Upper lobe of right lung (tissue), 1 donor: ENCODE results near the gene NBEAL1. TPM values are rescaled to one million over a fixed set of nuclear protein-coding genes. Genes with fewer than 3 reads are reported as not detected.
"Not testable (repeated sequence)": the region's sequence is repeated elsewhere in the genome, so short reads cannot be mapped to it uniquely, and the experiment has no call there.

Experiments
- ATAC-seq: fragments of 200-7000 bp; cut with Tn5 transposase; one replicate; pipeline ENCODE4 v1.9.1; 2020; ENCODE audit warnings: mild to moderate bottlenecking, moderate library complexity
- DNase-seq: peaks from one replicate; pipeline ENCODE4 v3.0.0-alpha.2; 2020
- H3K27ac ChIP-seq: fragments of 200-600 bp; one replicate; pipeline ENCODE4 v1.8.0; 2022
- H3K27me3 ChIP-seq: fragments of 200-600 bp; one replicate; pipeline ENCODE4 v1.8.0; 2022; ENCODE audit warnings: mild to moderate bottlenecking
- H3K36me3 ChIP-seq: fragments of 200-600 bp; one replicate; pipeline ENCODE4 v1.8.0; 2022
- H3K4me1 ChIP-seq: fragments of 200-600 bp; one replicate; pipeline ENCODE4 v1.8.0; 2022
- H3K4me3 ChIP-seq: fragments of 200-600 bp; one replicate; pipeline ENCODE4 v1.8.0; 2022; ENCODE audit warnings: mild to moderate bottlenecking
- H3K9me3 ChIP-seq: fragments of 200-600 bp; one replicate; pipeline ENCODE4 v1.8.0; 2022
- intact Hi-C: fragments of 100-400 bp; cut with DNase I; formaldehyde crosslinking; loops from one replicate; pipeline ENCODE4 v1.11.0; 2022
- total RNA-seq: library from RNA; stranded (reverse); fragmentation: NEBNext Ultra II Directional; extraction: Animal tissue kit (Norgen Biotek cat#: 25700); gene quantifications from one replicate; pipeline ENCODE4 v1.2.1, GENCODE V29; 2021
- TF ChIP-seq, protein P1 (sequence below): fragments of 200-600 bp; IDR thresholded peaks from one replicate; pipeline ENCODE4 v1.8.0; 2022; ENCODE audit warnings: antibody characterized with exemption
- donor health status: DM: no; HTN: yes; CAD: no; lungs with severe emphysema.

The NBEAL1 gene
- total RNA-seq, 1 donor from 2014 or later, result 73.4 TPM

DNA sequence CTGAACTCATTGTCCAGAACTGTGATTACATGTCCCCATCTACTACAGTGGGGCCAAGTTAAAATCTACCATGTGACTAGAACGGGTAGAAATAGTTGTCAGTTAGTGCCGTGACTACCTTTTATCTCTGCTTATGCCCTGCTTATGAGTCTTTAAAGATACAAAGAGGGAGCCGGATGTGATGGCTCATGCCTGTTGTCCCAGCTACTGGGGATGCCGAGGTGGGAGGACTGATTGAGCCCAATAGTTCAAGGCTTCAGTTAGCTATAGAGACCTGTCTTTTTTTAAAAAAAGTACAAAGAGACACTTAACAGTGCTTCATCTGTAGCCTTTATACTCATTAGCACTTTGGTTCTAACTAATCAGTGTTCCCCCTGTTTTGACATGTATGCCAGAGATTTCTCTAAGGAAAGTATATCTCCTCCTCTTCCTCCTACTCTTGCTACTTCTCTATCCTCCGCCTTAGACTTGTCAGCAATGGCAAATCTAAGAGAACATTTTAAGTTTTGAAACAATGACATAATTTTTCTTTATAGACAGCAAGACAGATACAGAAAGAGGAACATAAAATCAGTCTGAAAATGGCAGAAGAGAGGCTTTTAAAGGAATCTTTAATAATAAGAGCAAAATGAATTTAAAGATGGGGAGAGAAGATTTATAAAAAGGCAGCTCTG is 45.0 kb downstream of the NBEAL1 start:
- Histone ChIP-seq H3K4me3 (no peak overlapping the region), H3K27me3 (no peaks in the 10 kb centered on the region), H3K27ac (no peak overlapping the region), H3K9me3 (no peaks in the 10 kb centered on the region), H3K4me1 (no peaks in the 10 kb centered on the region), H3K36me3 (peaks cover 53% of the 10 kb centered on the region)
- TF ChIP-seq, protein P1, sequence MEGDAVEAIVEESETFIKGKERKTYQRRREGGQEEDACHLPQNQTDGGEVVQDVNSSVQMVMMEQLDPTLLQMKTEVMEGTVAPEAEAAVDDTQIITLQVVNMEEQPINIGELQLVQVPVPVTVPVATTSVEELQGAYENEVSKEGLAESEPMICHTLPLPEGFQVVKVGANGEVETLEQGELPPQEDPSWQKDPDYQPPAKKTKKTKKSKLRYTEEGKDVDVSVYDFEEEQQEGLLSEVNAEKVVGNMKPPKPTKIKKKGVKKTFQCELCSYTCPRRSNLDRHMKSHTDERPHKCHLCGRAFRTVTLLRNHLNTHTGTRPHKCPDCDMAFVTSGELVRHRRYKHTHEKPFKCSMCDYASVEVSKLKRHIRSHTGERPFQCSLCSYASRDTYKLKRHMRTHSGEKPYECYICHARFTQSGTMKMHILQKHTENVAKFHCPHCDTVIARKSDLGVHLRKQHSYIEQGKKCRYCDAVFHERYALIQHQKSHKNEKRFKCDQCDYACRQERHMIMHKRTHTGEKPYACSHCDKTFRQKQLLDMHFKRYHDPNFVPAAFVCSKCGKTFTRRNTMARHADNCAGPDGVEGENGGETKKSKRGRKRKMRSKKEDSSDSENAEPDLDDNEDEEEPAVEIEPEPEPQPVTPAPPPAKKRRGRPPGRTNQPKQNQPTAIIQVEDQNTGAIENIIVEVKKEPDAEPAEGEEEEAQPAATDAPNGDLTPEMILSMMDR, result no peak
- no peak for ATAC-seq
- no peak for DNase-seq
- intact Hi-C loops, result no loop called here

DNA sequence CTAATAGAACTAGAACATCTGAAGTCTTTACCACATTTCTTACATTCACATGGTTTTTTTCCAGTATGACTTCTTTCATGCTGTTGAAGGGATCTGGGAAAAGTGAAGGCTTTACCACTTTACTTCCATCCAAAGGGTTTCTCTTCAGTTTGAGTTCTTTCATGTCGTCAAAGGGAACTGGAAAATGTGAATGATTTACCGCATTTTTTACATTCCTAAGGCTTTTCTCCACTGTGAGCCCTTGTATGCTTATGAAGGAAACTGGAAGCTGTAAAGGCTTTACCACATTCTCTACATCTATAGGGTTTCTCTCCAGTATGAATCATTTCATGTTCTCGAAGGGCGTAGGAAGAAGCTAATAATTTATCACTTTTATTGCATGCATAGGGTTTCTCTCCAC is 46.7 kb downstream of the NBEAL1 start:
- DNase-seq, result no peak
- intact Hi-C loops, result no loop called here
- Histone ChIP-seq H3K36me3 (peaks cover 53% of the 10 kb centered on the region), H3K4me1 (no peaks in the 10 kb centered on the region), H3K4me3 (no peak overlapping the region), H3K27ac (no peak overlapping the region), H3K9me3 (no peaks in the 10 kb centered on the region), H3K27me3 (no peaks in the 10 kb centered on the region)
- TF ChIP-seq, protein P1, result no peak
- ATAC-seq, result no peak

DNA sequence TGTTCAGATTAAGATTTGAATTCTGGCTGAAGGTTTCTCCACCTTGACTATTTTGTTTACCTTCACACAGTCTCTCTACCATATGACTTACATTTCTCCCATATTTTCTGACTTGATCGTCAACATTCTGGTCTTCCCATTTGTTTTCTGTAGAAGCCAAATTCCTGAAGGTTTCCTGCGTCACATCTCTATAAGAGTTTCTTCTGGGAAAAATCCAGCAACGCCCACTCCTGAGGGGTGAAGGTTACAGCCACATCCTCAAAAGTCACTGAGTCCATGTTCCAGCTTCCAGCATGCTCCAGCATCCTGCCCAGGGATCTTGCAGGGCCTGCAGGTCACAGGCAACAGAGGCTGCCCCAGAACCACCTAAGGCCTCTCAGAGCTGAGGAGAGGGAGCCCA is 47.5 kb downstream of the NBEAL1 start:
- Histone ChIP-seq H3K27me3 (no peaks in the 10 kb centered on the region), H3K9me3 (no peaks in the 10 kb centered on the region), H3K4me3 (no peak overlapping the region), H3K27ac (no peak overlapping the region), H3K4me1 (no peaks in the 10 kb centered on the region), H3K36me3 (peaks cover 52% of the 10 kb centered on the region)
- ATAC-seq (no peak), DNase-seq (no peak)
- intact Hi-C loops, result no loop called here
- TF ChIP-seq, protein P1, result no peak

DNA sequence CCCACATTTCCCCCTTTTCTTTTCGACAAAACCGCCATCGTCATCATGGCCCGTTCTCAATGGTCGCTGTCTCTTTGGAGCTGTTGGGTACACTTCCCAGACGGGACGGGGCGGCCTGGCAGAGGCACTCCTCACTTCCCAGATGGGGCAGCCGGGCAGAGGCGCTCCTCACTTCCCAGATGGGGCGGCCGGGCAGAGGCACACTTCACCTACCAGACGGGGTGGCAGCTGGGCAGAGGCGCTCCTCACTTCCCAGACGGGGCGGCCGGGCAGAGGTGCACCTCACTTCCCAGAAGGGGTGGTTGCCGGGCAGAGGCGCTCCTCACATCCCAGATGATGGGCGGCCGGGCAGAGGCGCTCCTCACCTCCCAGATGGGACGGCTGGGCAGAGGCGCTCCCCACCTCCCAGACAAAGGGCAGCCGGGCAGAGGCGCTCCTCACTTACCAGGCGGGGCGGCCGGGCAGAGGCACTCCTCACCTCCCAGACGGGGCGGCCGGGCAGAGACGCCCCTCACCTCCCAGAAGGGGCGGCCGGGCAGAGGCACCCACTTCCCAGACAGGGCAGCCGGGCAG is 51.9 kb downstream of the NBEAL1 start:
- H3K27me3 ChIP-seq, ATAC-seq, DNase-seq, H3K27ac ChIP-seq, H3K4me3 ChIP-seq, H3K9me3 ChIP-seq, H3K4me1 ChIP-seq, intact Hi-C loops: not testable (repeated sequence)
- H3K36me3 ChIP-seq, result peaks cover 42% of the 10 kb centered on the region

DNA sequence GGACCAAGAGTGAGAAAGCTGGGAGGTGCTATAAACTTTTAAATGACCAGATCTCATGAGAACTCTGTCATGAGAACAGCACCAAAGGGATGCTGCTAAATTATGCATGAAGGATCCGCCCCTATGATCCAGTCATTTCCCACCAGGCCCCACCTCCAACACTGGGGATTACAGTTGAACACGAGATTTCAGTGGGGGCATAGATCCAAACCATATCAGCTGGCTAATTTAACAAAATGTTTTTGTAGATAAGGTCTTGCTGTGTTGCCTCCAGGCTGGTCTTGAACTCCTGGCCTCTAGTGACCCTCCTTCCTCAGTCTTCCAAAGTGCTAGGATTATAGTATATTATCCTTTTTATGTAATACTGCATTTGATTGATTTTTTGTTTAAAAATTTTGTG is 56.0 kb downstream of the NBEAL1 start:
- no peaks in the 10 kb centered on the region for H3K9me3 ChIP-seq

DNA sequence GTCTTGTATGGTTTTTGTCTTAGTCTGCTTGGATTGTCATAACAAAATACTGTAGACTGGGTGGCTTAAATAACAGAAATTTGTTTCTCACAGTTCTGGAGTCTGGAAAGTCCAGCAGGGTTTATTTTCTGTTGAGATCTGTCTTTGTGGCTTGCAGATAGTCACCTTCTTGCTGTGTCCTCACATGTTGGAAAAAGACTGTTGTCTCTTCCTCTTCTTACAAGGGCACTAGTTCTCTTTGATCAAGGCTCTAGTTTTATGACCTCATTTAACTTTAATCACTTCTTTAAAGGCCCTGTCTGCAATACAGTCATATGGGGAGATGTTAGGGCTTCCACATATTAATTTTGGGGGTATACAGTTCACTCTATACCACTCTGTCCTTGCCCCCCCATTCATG is 56.5 kb downstream of the NBEAL1 start:
- no peaks in the 10 kb centered on the region for H3K27me3 ChIP-seq
- H3K4me1 ChIP-seq, result no peaks in the 10 kb centered on the region
- H3K9me3 ChIP-seq, result no peaks in the 10 kb centered on the region
- ATAC-seq (no peak), DNase-seq (no peak)
- TF ChIP-seq, protein P1, result no peak
- H3K4me3 ChIP-seq, result no peak overlapping the region
- peaks cover 49% of the 10 kb centered on the region for H3K36me3 ChIP-seq
- intact Hi-C loops, result no loop called here
- no peak overlapping the region for H3K27ac ChIP-seq

More for the DNA sequence above, 56.0 kb downstream of the NBEAL1 start:
- TF ChIP-seq, protein P1, result no peak
- no peaks in the 10 kb centered on the region for H3K27me3 ChIP-seq
- no peak overlapping the region for H3K4me3 ChIP-seq
- intact Hi-C loops, result no loop called here
- H3K4me1 ChIP-seq, result no peaks in the 10 kb centered on the region
- no peak for DNase-seq
- ATAC-seq, result no peak
- peaks cover 49% of the 10 kb centered on the region for H3K36me3 ChIP-seq
- H3K27ac ChIP-seq, result no peak overlapping the region
